ENCODE measurements around the gene SENP3.

Gene SENP3

DNA sequence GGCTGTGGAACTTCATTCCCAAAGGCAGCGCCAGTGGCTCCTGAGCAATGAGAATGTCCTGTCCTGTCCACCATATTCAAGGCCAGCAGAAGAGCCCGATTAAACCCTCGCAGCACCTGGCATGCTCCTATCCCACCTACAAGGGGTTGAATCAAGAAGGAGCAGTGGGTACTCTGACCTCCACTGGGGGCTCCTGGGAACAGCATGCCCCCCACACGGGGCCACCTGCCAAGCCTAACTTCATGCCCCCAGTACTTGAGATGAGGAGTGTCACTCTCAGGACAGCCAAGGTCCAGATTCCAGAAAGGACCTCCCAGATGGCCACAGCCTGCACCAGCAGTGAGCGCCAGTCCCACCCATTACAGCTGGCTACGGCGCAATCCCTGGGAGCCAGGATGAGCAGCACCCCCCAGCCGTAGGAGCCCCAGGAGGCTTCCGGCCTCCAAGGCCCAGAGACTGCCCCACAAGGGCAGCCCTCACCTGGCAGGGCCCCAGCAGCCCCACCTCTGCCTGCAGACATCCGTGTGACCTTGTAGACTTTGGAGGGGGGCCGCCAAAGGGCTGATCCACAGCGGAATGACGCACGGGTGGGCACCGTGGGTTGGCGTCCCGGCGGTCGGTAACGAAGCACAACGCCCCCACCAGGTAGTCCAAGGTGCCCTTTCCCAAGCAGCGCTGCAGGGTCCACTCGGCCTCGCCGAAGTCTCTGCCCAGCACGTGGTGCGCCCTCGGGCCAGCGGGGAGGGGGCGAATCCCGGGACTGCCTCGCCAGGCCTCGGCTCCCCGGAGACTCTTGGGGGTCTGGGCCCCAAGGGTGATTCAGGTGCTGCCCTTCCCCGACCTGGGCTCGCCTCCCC, 20.9 kb downstream of the SENP3 start:
- ChIA-PET POLR2A (interaction anchor here (1.1 to 2.8 kb wide), 3 partner anchors 8 to 105 kb away, joined by 5 to 32 read pairs (median 13); partner anchors contain the start of genes FXR2 and TP53), CTCF (interaction anchor here (1.0 to 1.8 kb wide), 3 partner anchors 10 to 105 kb away, joined by 4 to 6 read pairs (median 5); partner anchors contain the start of genes SENP3 and WRAP53)
- TF ChIP-seq, protein P1, sequence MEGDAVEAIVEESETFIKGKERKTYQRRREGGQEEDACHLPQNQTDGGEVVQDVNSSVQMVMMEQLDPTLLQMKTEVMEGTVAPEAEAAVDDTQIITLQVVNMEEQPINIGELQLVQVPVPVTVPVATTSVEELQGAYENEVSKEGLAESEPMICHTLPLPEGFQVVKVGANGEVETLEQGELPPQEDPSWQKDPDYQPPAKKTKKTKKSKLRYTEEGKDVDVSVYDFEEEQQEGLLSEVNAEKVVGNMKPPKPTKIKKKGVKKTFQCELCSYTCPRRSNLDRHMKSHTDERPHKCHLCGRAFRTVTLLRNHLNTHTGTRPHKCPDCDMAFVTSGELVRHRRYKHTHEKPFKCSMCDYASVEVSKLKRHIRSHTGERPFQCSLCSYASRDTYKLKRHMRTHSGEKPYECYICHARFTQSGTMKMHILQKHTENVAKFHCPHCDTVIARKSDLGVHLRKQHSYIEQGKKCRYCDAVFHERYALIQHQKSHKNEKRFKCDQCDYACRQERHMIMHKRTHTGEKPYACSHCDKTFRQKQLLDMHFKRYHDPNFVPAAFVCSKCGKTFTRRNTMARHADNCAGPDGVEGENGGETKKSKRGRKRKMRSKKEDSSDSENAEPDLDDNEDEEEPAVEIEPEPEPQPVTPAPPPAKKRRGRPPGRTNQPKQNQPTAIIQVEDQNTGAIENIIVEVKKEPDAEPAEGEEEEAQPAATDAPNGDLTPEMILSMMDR (IDR thresholded peaks at IDR 0.05; ENCODE audit: control extremely low read depth, extremely low read depth, low read depth, missing control alignments), result no peak
- no peak for DNase-seq (ENCODE audit: extremely low spot score)

DNA sequence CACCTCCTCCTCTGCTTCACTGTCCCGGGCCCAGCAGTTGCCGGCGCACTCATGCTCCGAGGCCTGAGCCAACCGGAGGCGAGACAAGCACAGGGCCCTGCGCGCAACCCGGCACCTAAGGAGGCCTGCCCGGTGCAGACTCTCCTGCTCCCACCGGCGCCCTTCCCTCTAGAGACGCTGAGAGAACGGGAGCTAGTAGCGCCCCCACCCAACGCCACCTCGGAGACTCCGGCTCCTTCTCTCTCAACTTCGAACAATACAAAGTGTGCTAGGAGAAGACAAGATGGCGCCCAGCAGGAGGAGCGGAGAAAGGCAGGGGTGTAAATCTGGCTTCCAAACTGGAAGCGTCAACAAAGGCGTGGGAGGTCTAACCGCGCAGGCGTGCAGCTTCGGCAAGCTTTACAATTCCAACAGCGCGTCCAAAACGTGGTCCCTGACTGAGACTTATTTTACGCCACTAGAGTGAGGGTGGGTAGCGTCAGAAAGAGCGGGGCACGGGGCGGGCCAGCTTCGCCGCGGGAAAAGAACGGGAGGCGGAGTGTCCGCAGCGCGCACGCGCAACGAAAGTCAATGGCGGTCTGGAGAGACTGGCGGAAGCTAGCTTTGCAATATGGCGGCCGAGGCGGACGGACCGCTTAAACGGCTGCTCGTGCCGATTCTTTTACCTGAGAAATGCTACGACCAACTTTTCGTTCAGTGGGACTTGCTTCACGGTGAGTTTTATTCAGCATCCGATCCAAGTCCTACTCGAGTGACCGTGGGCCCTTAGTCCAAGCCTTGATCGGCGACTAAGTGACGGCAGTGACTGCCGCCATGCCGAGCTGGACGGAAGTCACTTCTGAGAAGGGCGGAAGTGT, 21.8 kb downstream of the SENP3 start, which contains the start of gene MPDU1:
MPDU1 (plus strand) TSS at position 600 of the 857 bp plus-strand sequence; CDS start at position 611, 11 bp downstream.
- TF ChIP-seq, protein P1 (IDR thresholded peaks at IDR 0.05; ENCODE audit: control extremely low read depth, extremely low read depth, low read depth, missing control alignments), result no peak
- CTCF ChIA-PET, result interaction anchor here (0.7 to 1.8 kb wide), 7 partner anchors 10 to 288 kb away, joined by 3 to 6 read pairs (median 4); partner anchors contain the start of genes SENP3 and WRAP53
- DNase-seq (ENCODE audit: extremely low spot score), result peak; percentile 90
- POLR2A ChIA-PET, result interaction anchor here (0.7 to 2.8 kb wide), 7 partner anchors 9 to 590 kb away, joined by 3 to 32 read pairs (median 6); partner anchors contain the start of genes FXR2, SAT2, TMEM256 and TP53

DNA sequence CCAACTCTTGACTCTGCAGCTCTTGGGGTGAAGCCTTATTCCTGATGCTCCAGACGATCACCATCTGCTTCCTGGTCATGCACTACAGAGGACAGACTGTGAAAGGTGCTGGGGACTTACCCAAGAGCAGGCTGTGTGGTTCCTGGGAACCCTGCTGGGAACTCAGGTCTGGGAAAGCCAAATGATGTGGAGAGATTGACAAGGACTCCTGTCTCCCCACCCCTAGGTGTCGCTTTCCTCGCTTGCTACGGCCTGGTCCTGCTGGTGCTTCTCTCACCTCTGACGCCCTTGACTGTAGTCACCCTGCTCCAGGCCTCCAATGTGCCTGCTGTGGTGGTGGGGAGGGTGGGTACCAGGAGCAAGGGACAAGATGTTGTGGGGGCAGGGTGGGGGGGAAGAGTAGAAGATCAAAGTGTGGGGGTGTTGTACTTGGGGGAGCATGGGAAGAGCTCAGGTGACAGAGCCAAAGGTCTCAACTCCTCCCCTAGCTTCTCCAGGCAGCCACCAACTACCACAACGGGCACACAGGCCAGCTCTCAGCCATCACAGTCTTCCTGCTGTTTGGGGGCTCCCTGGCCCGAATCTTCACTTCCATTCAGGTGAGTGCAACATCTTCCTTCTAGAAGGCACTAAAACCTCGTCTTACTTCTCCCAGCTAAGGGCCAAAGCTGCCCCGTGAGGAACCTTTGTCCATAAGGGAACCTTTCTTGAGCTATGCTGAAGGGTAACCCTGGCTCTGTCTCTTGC, 25.1 kb downstream of the SENP3 start:
- ChIA-PET POLR2A (interaction anchor here (0.5 kb wide), 1 partner anchor 326 kb away, joined by 6 read pairs; no protein-coding TSS in a partner anchor), CTCF (interaction anchor here (0.7 to 1.5 kb wide), 3 partner anchors 8 to 72 kb away, joined by 3 to 4 read pairs (median 3); no protein-coding TSS in a partner anchor)
- DNase-seq (ENCODE audit: extremely low spot score), result no peak
- TF ChIP-seq, protein P1 (IDR thresholded peaks at IDR 0.05; ENCODE audit: control extremely low read depth, extremely low read depth, low read depth, missing control alignments), result no peak

DNA sequence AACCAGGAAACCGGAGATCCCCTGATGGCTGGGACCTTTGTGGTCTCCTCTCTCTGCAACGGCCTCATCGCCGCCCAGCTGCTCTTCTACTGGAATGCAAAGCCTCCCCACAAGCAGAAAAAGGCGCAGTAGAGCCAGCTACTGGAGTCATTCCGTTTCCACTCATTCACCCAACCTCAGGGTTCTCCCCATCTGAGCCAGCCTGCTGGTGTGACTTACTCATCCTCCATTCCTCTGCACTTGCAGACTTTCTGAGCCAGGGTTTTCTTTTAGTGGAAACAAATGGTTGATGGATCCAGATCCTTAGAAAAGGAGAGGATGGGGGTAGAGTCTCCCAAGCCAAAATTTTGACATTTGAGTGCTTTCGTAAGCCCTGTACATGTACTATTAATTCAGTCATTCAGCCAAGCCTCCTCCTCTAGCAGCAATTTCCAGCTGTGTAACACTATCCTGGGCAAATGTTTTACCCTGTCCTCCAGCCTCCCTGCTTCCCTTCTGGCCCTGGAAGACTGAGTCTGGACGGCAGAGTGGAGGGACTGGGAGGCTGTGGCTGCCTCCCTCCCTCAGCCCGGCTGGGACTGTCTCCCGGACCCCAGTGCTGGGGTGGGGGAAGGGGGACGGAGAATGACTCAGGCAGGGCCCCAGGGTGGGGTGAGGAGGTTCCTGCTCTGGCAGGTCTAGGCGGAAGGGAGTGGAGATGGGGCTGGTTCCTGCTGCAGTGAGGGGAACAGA, 25.9 kb downstream of the SENP3 start:
- DNase-seq (ENCODE audit: extremely low spot score), result no peak
- ChIA-PET POLR2A (no interaction called here), CTCF (interaction anchor here (0.7 to 2.2 kb wide), 3 partner anchors 27 to 72 kb away, joined by 3 to 11 read pairs (median 3); no protein-coding TSS in a partner anchor)
- TF ChIP-seq, protein P1 (IDR thresholded peaks at IDR 0.05; ENCODE audit: control extremely low read depth, extremely low read depth, low read depth, missing control alignments), result no peak

DNA sequence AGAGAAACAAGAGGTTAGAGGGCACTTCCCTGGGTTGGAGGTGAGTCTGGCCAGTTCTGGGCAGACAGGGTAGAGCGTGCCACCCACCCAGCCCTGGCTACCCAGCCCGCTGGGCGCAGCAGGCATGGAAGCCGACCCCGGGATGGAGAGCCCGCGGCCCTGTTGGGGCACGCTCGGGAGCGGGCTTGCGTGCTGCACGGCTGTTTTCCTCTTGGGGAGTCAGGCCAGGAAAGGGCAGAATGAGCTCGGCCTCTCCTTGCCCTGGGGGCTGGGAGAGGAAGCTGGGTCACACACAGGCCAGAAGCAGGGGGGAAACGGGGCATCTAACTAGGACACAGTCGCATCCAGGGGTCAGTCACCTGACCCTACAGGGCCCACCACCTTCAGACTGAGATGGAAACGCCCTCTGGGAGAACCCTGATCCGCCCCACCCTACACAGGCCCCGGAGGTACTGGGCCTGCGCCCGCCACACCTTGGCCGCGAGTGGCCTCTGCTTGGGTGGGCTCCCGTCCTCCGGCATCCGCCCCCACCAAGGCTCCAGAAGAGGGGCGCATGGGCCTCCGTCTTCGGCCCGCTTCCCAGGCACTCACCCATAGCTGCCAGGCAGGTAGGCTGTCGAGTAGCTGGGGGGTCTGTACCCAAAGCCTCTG, 27.0 kb downstream of the SENP3 start:
- ChIA-PET CTCF (interaction anchor here (0.5 to 2.6 kb wide), 25 partner anchors 9 to 292 kb away, joined by 3 to 17 read pairs (median 4); partner anchors contain the start of genes ACAP1, CD68, FXR2 and TMEM256), POLR2A (interaction anchor here (1.1 to 1.2 kb wide), 3 partner anchors 13 to 99 kb away, joined by 4 to 5 read pairs (median 4); partner anchors contain the start of genes SAT2 and TP53)
- DNase-seq (ENCODE audit: extremely low spot score), result no peak
- TF ChIP-seq, protein P1 (IDR thresholded peaks at IDR 0.05; ENCODE audit: control extremely low read depth, extremely low read depth, low read depth, missing control alignments), result no peak

All from GM10248 (cell line).